Renal cortex interstitium (tissue), 11 donors: Measurements from ENCODE around the gene OR2B2. TPM values are rescaled to one million over a fixed set of nuclear protein-coding genes. Genes with fewer than 3 reads are reported as not detected.
A peak's percentile ranks its signal among the peaks of the same experiment; 100 is the strongest.

ENCODE experiments used
- DNase-seq, 11 donors: peaks; one replicate each; pipeline ENCODE4 v3.0.0-alpha.2; 2013; ENCODE audit warnings: low read depth in 9 of 11, low spot score in 4 of 11; ENCODE audit errors: extremely low read depth in 1 of 11
- polyA plus RNA-seq, 3 donors: library from polyadenylated mRNA; unstranded; fragments of 120-200 nt; gene quantifications; one replicate each; pipeline ENCODE4 v1.2.1, GENCODE V29; 2013; ENCODE audit not compliant: insufficient read length in 3 of 3

The OR2B2 gene
- polyA plus RNA-seq, 3 donors = not detected

GRCh38 chr6:27871924-27872638, 40.1 kb downstream of the OR2B2 start:
- peak in 10 of 11 donors; percentile 93 to 99 (median 97) for DNase-seq

GRCh38 chr6:27870291-27870870, 41.8 kb downstream of the OR2B2 start:
- DNase-seq = no peak

DNA sequence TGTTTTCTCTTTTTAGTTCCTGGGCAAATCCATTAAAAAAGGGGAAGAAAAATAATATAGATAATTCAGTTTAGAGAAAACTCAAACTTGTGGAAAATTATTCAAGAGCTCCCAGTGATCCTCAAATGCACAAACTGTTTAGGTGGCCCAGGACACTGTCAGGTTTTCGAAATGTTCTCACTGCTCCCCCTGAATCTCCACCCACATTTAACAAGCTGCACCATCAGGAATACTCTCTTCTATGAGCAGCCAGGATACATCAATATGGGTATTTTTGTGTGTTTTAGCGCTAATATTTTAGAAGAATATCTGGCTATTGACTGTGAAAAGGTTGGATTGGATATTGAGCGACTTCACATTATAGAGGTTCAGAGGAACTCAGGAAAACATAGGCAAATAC, 43.9 kb downstream of the OR2B2 start:
- DNase-seq = no peak

DNA sequence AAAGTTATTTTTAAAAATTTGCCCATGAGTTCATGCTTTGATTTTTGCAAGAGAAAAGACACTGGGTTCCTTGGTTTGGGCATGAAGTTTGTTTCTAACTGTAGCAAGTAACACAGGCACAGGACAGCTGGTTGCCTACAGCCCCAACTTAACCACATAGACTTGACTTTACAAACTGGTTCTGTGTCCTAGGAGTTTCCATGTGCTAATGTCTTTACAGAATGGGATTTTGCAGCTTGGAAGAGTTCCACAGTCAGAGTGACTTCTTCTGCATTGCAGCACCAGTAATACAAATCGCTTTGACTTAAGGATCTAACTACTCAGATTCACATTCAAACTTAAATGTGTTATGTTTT, 44.3 kb downstream of the OR2B2 start:
- DNase-seq = peak in 3 of 11 donors; percentile 22 to 38 (median 29)

- peak in 10 of 11 donors; percentile 73 to 85 (median 81) for DNase-seq
Observed at GRCh38 chr6:27867051-27867944, 44.9 kb downstream of the OR2B2 start.

- peak in 6 of 11 donors; percentile 43 to 66 (median 64) for DNase-seq
Observed at GRCh38 chr6:27866357-27867050, 45.7 kb downstream of the OR2B2 start.

- peak in 1 of 11 donors; percentile 21 for DNase-seq
Observed at GRCh38 chr6:27865850-27866356, 46.3 kb downstream of the OR2B2 start.

DNA sequence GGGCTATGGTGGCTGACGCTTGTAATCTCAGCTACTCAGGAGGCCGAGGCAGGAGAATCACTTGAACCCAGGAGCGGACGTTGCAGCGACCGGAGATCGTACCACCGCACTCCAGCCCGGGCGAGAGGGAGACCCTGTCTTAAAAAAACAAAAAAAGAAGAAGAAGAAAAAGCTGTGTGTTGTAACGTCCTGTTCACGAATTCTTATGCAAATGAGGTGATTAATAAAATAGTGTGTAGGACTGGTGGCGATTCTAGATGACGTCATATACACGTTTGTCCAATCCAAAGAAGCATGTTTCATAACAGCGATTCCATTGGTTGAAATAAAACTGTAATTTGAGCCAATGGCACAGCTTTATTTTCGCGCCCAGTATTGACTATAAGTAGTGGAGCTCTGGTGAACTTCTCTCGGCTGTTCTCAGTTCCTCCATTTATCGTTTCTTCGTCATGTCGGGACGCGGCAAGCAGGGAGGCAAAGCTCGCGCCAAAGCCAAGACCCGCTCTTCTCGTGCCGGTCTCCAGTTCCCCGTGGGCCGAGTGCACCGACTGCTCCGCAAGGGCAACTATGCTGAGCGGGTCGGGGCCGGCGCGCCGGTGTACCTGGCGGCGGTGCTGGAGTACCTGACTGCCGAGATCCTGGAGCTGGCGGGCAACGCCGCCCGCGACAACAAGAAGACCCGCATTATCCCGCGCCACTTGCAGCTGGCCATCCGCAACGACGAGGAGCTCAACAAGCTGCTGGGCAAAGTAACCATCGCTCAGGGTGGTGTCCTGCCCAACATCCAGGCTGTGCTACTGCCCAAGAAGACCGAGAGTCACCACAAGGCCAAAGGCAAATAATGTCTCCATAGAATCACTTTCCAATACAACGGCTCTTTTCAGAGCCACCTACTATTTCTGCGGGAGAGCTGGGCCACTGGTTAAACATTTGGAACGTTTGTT, 47.0 kb downstream of the OR2B2 start:
- peak; percentile 90 to 98 (median 98) for DNase-seq

GRCh38 chr6:27863962-27864905, 48.0 kb downstream of the OR2B2 start:
- DNase-seq = peak in 4 of 11 donors; percentile 18 to 42 (median 21)

GRCh38 chr6:27862396-27863066, 49.7 kb downstream of the OR2B2 start:
- no peak for DNase-seq

GRCh38 chr6:27861861-27862260, 50.3 kb downstream of the OR2B2 start:
- DNase-seq = no peak

- DNase-seq = no peak
Observed at GRCh38 chr6:27861276-27861840, 50.8 kb downstream of the OR2B2 start.
